Measurements from ENCODE around the gene CPLX1. TPM values are rescaled to one million over a fixed set of nuclear protein-coding genes. Genes with fewer than 3 reads are reported as not detected.

The CPLX1 gene
- total RNA-seq (2013): 0.04 TPM
- polyA plus RNA-seq (not detected), polyA minus RNA-seq (not detected in 2 replicates), total RNA-seq (0 to 1.6 (median 0.08) reads per million in 11 experiments)

- Histone ChIP-seq H3K27me3 (ENCODE audit: control insufficient read depth in 2 of 2, insufficient read depth in 2 of 2, low read length in 2 of 2) (peaks cover 26 to 69% of the 10 kb centered on the region in 2 donors), H4K20me1 (ENCODE audit: insufficient read depth, low read length) (no peaks in the 10 kb centered on the region), H3K9ac (ENCODE audit: insufficient read depth, low read length, poor library complexity, severe bottlenecking) (no peak within 1 kb of the TSS), H3K4me1 (ENCODE audit: control insufficient read depth in 1 of 2, insufficient read depth in 2 of 2, low read length in 2 of 2) (no peaks in the 10 kb centered on the region), H3K79me2 (ENCODE audit: insufficient read depth, low read length) (no peaks in the 10 kb centered on the region), H3K4me3 (replicated peaks in 1 of 3; ENCODE audit: low read depth in 2 of 3, low read length in 3 of 3) (no peak within 1 kb of the TSS), H3K27ac (ENCODE audit: low read depth in 1 of 2, low read length in 2 of 2) (no peak within 1 kb of the TSS), H3K4me2 (replicated peaks; ENCODE audit: extremely low read depth, low read length, poor library complexity, severe bottlenecking) (peak within 1 kb of the TSS; percentile 31), H3K9me3 (replicated peaks in 1 of 2; ENCODE audit: control insufficient read depth in 1 of 2, insufficient read depth in 1 of 2, low read length in 2 of 2) (peaks cover 0 to 10% of the 10 kb centered on the region in 2 donors), H3K36me3 (replicated peaks in 1 of 2; ENCODE audit: control insufficient read depth in 1 of 2, insufficient read depth in 2 of 2, low read length in 2 of 2) (no peaks in the 10 kb centered on the region), H2AFZ (ENCODE audit: insufficient read depth, low read depth, low read length, poor library complexity, severe bottlenecking) (no peak within 1 kb of the TSS)
- Mint-ChIP-seq H3K36me3 (no peaks in the 10 kb centered on the region), H3K27me3 (ENCODE audit: low read depth in 3 of 3) (peaks cover 57 to 86% (median 78%) of the 10 kb centered on the region in 3 donors), H3K4me1 (no peaks in the 10 kb centered on the region), H3K4me3 (peak within 1 kb of the TSS in 1 of 2 donors; percentile 55), H3K27ac (no peak within 1 kb of the TSS), H3K9me3 (peaks cover 0 to 13% (median 4%) of the 10 kb centered on the region in 7 donors)
- 3% methylated on average over 27 of the region's 61 CpGs for WGBS (ENCODE audit: insufficient coverage)
- intact Hi-C loops (cut with micrococcal nuclease): no loop called here
- TF ChIP-seq CTCF (IDR thresholded peaks at IDR 0.05): no peak
- DNase-seq: peak in 1 of 3 donors; percentile 28
Measured at GRCh38 chr4:825971-826330, at the start of gene CPLX1. Gene CPLX1, minus strand, starts transcription at chr4:826129. Its CDS starts 1,607 bp downstream, at chr4:824522.

- no peak overlapping the region for H3K4me3 ChIP-seq (replicated peaks in 1 of 3; ENCODE audit: low read depth in 2 of 3, low read length in 3 of 3)
- no peaks in the 10 kb centered on the region for H3K27me3 ChIP-seq (ENCODE audit: control insufficient read depth in 2 of 2, insufficient read depth in 2 of 2, low read length in 2 of 2)
- no peaks in the 10 kb centered on the region for H3K27me3 Mint-ChIP-seq (ENCODE audit: low read depth in 3 of 3)
- H3K27ac Mint-ChIP-seq: peak overlapping the region in 2 of 7 donors; percentile 11 to 14
- intact Hi-C loops (cut with micrococcal nuclease): no loop called here
- no peak overlapping the region for H3K9ac ChIP-seq (ENCODE audit: insufficient read depth, low read length, poor library complexity, severe bottlenecking)
- H3K4me1 ChIP-seq (ENCODE audit: control insufficient read depth in 1 of 2, insufficient read depth in 2 of 2, low read length in 2 of 2): no peaks in the 10 kb centered on the region
- peaks cover 91 to 100% of the 10 kb centered on the region in 2 donors for H3K36me3 ChIP-seq (replicated peaks in 1 of 2; ENCODE audit: control insufficient read depth in 1 of 2, insufficient read depth in 2 of 2, low read length in 2 of 2)
- no peaks in the 10 kb centered on the region for H3K4me1 Mint-ChIP-seq
- H3K27ac ChIP-seq (ENCODE audit: low read depth in 1 of 2, low read length in 2 of 2): no peak overlapping the region
- no peaks in the 10 kb centered on the region for H3K79me2 ChIP-seq (ENCODE audit: insufficient read depth, low read length)
- H3K9me3 ChIP-seq (replicated peaks in 1 of 2; ENCODE audit: control insufficient read depth in 1 of 2, insufficient read depth in 1 of 2, low read length in 2 of 2): no peaks in the 10 kb centered on the region
- DNase-seq: no peak
- 95% methylated on average over 10 of the region's 17 CpGs for WGBS (ENCODE audit: insufficient coverage)
- H2AFZ ChIP-seq (ENCODE audit: insufficient read depth, low read depth, low read length, poor library complexity, severe bottlenecking): no peak overlapping the region
- peaks cover 38% of the 10 kb centered on the region for H4K20me1 ChIP-seq (ENCODE audit: insufficient read depth, low read length)
- H3K9me3 Mint-ChIP-seq: peaks cover 0 to 6% (median 2%) of the 10 kb centered on the region in 7 donors
- H3K36me3 Mint-ChIP-seq: peaks cover 86 to 97% of the 10 kb centered on the region in 2 donors
- H3K4me2 ChIP-seq (replicated peaks; ENCODE audit: extremely low read depth, low read length, poor library complexity, severe bottlenecking): no peak overlapping the region
- H3K4me3 Mint-ChIP-seq: no peak overlapping the region
- no peak for TF ChIP-seq CTCF (IDR thresholded peaks at IDR 0.05)
Measured at GRCh38 chr4:874971-875817, 49.3 kb upstream of the CPLX1 start.
